GM18507 (cell line): Measurements from ENCODE around the gene MAPK6.
A peak's percentile ranks its signal among the peaks of the same experiment; 100 is the strongest.
"Not testable (repeated sequence)": the region's sequence is repeated elsewhere in the genome, so short reads cannot be mapped to it uniquely, and the experiment has no call there.

Experiments
- DNase-seq: peaks from one replicate; pipeline ENCODE4 v3.0.0; 2011; ENCODE audit warnings: low read depth; ENCODE audit not compliant: insufficient read length; ENCODE audit errors: extremely low spot score
- FAIRE-seq: peaks from 2 replicates; lab custom pipeline; 2011; peaks lifted over from hg19 to GRCh38; lab: Jason Lieb, UNC

The MAPK6 gene

GRCh38 chr15:52018693-52019393 lies at the start of gene MAPK6:
Gene MAPK6, plus strand, starts transcription at chr15:52019219. Its CDS starts 27,242 bp downstream, at chr15:52046461.
- FAIRE-seq: peak; percentile 80

GRCh38 chr15:51969728-51970127 lies 49.3 kb upstream of the MAPK6 start:
- no peak for FAIRE-seq

More at GRCh38 chr15:52018693-52019393, at the start of gene MAPK6:
- DNase-seq: peak; percentile 96

GRCh38 chr15:51970132-51970817 lies 48.7 kb upstream of the MAPK6 start:
- FAIRE-seq: no peak

More at GRCh38 chr15:51969728-51970127, 49.3 kb upstream of the MAPK6 start:
- no peak for DNase-seq

GRCh38 chr15:51971032-51971374 lies 48.0 kb upstream of the MAPK6 start:
- FAIRE-seq (no peak), DNase-seq (no peak)

More at GRCh38 chr15:51970132-51970817, 48.7 kb upstream of the MAPK6 start:
- DNase-seq: no peak

GRCh38 chr15:51971375-51972133 lies 47.5 kb upstream of the MAPK6 start, which contains the start of gene LEO1:
Gene LEO1, minus strand, starts transcription at chr15:51971778. Its CDS starts 33 bp downstream, at chr15:51971745.
- DNase-seq (peak; percentile 89), FAIRE-seq (peak; percentile 98)

GRCh38 chr15:51973220-51973619 lies 45.8 kb upstream of the MAPK6 start:
- FAIRE-seq (no peak), DNase-seq (no peak)

GRCh38 chr15:51973775-51974174 lies 45.2 kb upstream of the MAPK6 start:
- FAIRE-seq (no peak), DNase-seq (no peak)

- DNase-seq (no peak), FAIRE-seq (peak; percentile 89)
Observed at GRCh38 chr15:51982013-51982769, 36.8 kb upstream of the MAPK6 start.

- DNase-seq (no peak), FAIRE-seq (no peak)
Observed at GRCh38 chr15:51982770-51983103, 36.3 kb upstream of the MAPK6 start.

GRCh38 chr15:51991141-51991540 lies 27.9 kb upstream of the MAPK6 start:
- FAIRE-seq (no peak), DNase-seq (no peak)

- DNase-seq (no peak), FAIRE-seq (no peak)
Observed at GRCh38 chr15:51992953-51993352, 26.1 kb upstream of the MAPK6 start.

GRCh38 chr15:52002351-52002750 lies 16.7 kb upstream of the MAPK6 start:
- FAIRE-seq: no peak
- DNase-seq: no peak

GRCh38 chr15:52003089-52003488 lies 15.9 kb upstream of the MAPK6 start:
- not testable (repeated sequence) for DNase-seq, FAIRE-seq

- DNase-seq: no peak
- no peak for FAIRE-seq
Observed at GRCh38 chr15:52003710-52004109, 15.3 kb upstream of the MAPK6 start.

- no peak for DNase-seq
- FAIRE-seq: no peak
Observed at GRCh38 chr15:52004806-52005205, 14.2 kb upstream of the MAPK6 start.

- FAIRE-seq (peak; percentile 84), DNase-seq (no peak)
Observed at GRCh38 chr15:52005748-52006701, 13.0 kb upstream of the MAPK6 start.

- DNase-seq (no peak), FAIRE-seq (no peak)
Observed at GRCh38 chr15:52006702-52007340, 12.2 kb upstream of the MAPK6 start.

GRCh38 chr15:52008359-52008697 lies 10.7 kb upstream of the MAPK6 start:
- FAIRE-seq (no peak), DNase-seq (no peak)
